PC-9 (cell line): ENCODE measurements around the gene SBF2. TPM values are rescaled to one million over a fixed set of nuclear protein-coding genes. Genes with fewer than 3 reads are reported as not detected.

Experiments used
- BruUV-seq: library from RNA; stranded (reverse); fragments of 400-500 nt; replicated peaks from 2 replicates; lab custom pipeline; 2021; lab: Mats Ljungman, UMichigan
- CTCF ChIA-PET: fragments of 300-600 bp; sonication (Branson Sonifier 250); formaldehyde crosslinking; loops from one replicate; lab custom pipeline; 2022; ENCODE audit warnings: antibody characterized with exemption; lab: Charles Lee
- POLR2A ChIA-PET: fragments of 300-600 bp; sonication (Branson Sonifier 250); formaldehyde crosslinking; loops from one replicate; lab custom pipeline; 2022; ENCODE audit warnings: antibody characterized with exemption; ENCODE audit not compliant: unreplicated experiment; lab: Charles Lee
- DNase-seq, 2 experiments: peaks; one replicate each; pipeline versions ENCODE4 v3.0.0 to v3.0.0-alpha.2; 2015 to 2022; ENCODE audit warnings: mixed read lengths in 1 of 2
- H2AFZ ChIP-seq: fragments of 200-600 bp; sonication (generic); 2 replicates; pipeline ENCODE4 v1.8.1; 2017; ENCODE audit warnings: antibody characterized with exemption
- H3F3A ChIP-seq: fragments of 200-600 bp; sonication (generic); 2 replicates; pipeline ENCODE4 v1.8.1; 2017; ENCODE audit warnings: antibody characterized with exemption, mild to moderate bottlenecking, low read depth; ENCODE audit not compliant: insufficient read depth
- H3K27ac ChIP-seq: fragments of 200-600 bp; sonication (generic); 2 replicates; pipeline ENCODE4 v1.6.1; 2016; ENCODE audit warnings: mixed run types
- H3K27me3 ChIP-seq: fragments of 200-600 bp; sonication (generic); 2 replicates; pipeline ENCODE4 v1.6.1; 2016; ENCODE audit warnings: low read depth, mixed run types; ENCODE audit not compliant: insufficient read depth
- H3K36me3 ChIP-seq: fragments of 200-600 bp; sonication (generic); 2 replicates; pipeline ENCODE4 v1.6.1; 2016; ENCODE audit warnings: low read depth, mixed run types
- H3K4me1 ChIP-seq: fragments of 200-600 bp; sonication (generic); replicated peaks from 2 replicates; pipeline ENCODE4 v1.6.1; 2016; ENCODE audit warnings: mixed run types; ENCODE audit not compliant: insufficient read depth
- H3K4me2 ChIP-seq: fragments of 200-600 bp; sonication (generic); 2 replicates; pipeline ENCODE4 v1.6.1; 2017; ENCODE audit warnings: mixed run types
- H3K4me3 ChIP-seq: fragments of 200-600 bp; sonication (generic); 2 replicates; pipeline ENCODE4 v1.6.1; 2016; ENCODE audit warnings: mixed run types
- H3K79me2 ChIP-seq: fragments of 200-600 bp; sonication (generic); 2 replicates; pipeline ENCODE4 v1.6.1; 2017; ENCODE audit warnings: low read depth, mixed run types
- H3K9me2 ChIP-seq: fragments of 200-600 bp; sonication (generic); 2 replicates; pipeline ENCODE4 v1.8.1; 2017; ENCODE audit warnings: mild to moderate bottlenecking; ENCODE audit not compliant: insufficient read depth
- H3K9me3 ChIP-seq: fragments of 200-600 bp; sonication (generic); 2 replicates; pipeline ENCODE4 v1.8.1; 2016; ENCODE audit warnings: low read depth; ENCODE audit not compliant: insufficient read depth
- H4K20me1 ChIP-seq: fragments of 200-600 bp; sonication (generic); 2 replicates; pipeline ENCODE4 v1.8.1; 2017; ENCODE audit not compliant: insufficient read depth
- EZH2 ChIP-seq: fragments of 200-600 bp; sonication (generic); IDR thresholded peaks from 2 replicates; pipeline ENCODE4 v1.8.0; 2017; ENCODE audit warnings: antibody characterized with exemption, low read depth
- intact Hi-C: fragments of 100-400 bp; cut with micrococcal nuclease; formaldehyde crosslinking; loops from one replicate; pipeline ENCODE4 v1.10.0; 2022; ENCODE audit not compliant: unreplicated experiment
- total RNA-seq: library from RNA; stranded (reverse); gene quantifications from 2 replicates; pipeline ENCODE4 v1.2.3, GENCODE V29; 2021
- TF ChIP-seq, protein P1 (sequence below): fragments of 200-600 bp; sonication (generic); conservative IDR thresholded peaks from 2 replicates; pipeline ENCODE4 v1.6.1; 2017; ENCODE audit warnings: mixed run types, antibody characterized with exemption, mild to moderate bottlenecking, moderate library complexity

SBF2 gene
- total RNA-seq, 1 experiment from 2014 or later = 18.6 TPM

GRCh38 chr11:10058356-10058755 lies 235.7 kb downstream of the SBF2 start:
- no peak for TF ChIP-seq EZH2
- TF ChIP-seq, protein P1, sequence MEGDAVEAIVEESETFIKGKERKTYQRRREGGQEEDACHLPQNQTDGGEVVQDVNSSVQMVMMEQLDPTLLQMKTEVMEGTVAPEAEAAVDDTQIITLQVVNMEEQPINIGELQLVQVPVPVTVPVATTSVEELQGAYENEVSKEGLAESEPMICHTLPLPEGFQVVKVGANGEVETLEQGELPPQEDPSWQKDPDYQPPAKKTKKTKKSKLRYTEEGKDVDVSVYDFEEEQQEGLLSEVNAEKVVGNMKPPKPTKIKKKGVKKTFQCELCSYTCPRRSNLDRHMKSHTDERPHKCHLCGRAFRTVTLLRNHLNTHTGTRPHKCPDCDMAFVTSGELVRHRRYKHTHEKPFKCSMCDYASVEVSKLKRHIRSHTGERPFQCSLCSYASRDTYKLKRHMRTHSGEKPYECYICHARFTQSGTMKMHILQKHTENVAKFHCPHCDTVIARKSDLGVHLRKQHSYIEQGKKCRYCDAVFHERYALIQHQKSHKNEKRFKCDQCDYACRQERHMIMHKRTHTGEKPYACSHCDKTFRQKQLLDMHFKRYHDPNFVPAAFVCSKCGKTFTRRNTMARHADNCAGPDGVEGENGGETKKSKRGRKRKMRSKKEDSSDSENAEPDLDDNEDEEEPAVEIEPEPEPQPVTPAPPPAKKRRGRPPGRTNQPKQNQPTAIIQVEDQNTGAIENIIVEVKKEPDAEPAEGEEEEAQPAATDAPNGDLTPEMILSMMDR = no peak
- intact Hi-C loops = no loop called here
- DNase-seq = no peak
- Histone ChIP-seq H4K20me1 (no peaks in the 10 kb centered on the region), H3F3A (no peaks in the 10 kb centered on the region), H3K4me3 (no peak overlapping the region), H3K79me2 (no peaks in the 10 kb centered on the region), H3K4me1 (no peaks in the 10 kb centered on the region), H3K36me3 (no peaks in the 10 kb centered on the region), H2AFZ (no peak overlapping the region), H3K9me2 (no peaks in the 10 kb centered on the region), H3K27ac (no peak overlapping the region), H3K4me2 (no peak overlapping the region), H3K9me3 (peaks cover 5% of the 10 kb centered on the region), H3K27me3 (no peaks in the 10 kb centered on the region)
- ChIA-PET POLR2A (no interaction called here), CTCF (no interaction called here)
- no TSS peak for BruUV-seq

DNA sequence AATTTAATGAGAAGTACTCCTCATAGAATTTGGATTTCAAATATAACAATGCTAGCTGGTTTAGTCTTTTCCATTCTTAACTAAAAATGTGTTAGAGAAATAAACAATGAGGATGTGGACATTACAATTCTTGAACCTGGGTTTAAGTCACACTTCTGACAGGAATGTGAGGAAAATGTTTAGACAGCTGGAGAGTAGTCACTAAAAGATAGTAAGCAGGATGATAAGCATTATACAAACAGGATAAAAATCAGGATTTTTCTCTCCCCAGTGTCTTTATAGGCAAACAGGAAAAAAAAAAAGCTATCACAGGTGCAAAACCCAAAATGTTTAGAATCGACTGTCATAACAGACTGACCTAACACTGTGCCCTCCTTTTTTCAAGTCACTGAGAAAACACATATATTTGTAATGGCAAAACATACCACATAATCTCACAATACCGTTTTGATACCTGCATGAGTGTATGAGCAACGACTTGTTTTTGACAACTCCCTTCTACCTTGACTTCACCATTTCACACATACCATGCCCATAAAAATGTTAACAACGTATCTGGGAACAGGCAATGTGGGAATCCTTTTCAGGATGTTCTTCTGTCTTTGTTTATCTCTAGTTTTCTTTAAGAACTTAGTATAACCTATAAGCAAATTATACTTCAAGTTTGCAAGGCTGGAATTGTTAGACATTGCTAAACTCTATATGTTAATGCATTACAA lies 242.0 kb downstream of the SBF2 start:
- H3K9me3 ChIP-seq = no peaks in the 10 kb centered on the region
- ChIA-PET POLR2A (no interaction called here), CTCF (no interaction called here)
- H3K4me3 ChIP-seq = no peak overlapping the region
- no peaks in the 10 kb centered on the region for H3K27me3 ChIP-seq
- H3K79me2 ChIP-seq = no peaks in the 10 kb centered on the region
- intact Hi-C loops = no loop called here
- H3F3A ChIP-seq = 0 out of 2 replicates have a peak, but pooled peaks cover 7% of the 10 kb centered on the region
- no peak overlapping the region for H3K4me2 ChIP-seq
- H3K27ac ChIP-seq = no peak overlapping the region
- TF ChIP-seq EZH2 = no peak
- TF ChIP-seq, protein P1 = no peak
- no peaks in the 10 kb centered on the region for H3K36me3 ChIP-seq
- peaks cover 16% of the 10 kb centered on the region for H3K4me1 ChIP-seq
- DNase-seq = no peak
- no peak overlapping the region for H2AFZ ChIP-seq
- no TSS peak for BruUV-seq
- no peaks in the 10 kb centered on the region for H4K20me1 ChIP-seq
- no peaks in the 10 kb centered on the region; the same call in 1 of the 2 replicates for H3K9me2 ChIP-seq

- no peak for TF ChIP-seq EZH2
- TF ChIP-seq, protein P1 = no peak
- H3K9me3 ChIP-seq = peaks cover under 1% of the 10 kb centered on the region; the same call in 1 of the 2 replicates
- peak in 1 of 2 experiments; percentile 82 for DNase-seq
- no TSS peak for BruUV-seq
- no peak overlapping the region for H3K4me3 ChIP-seq
- no peaks in the 10 kb centered on the region; the same call in 1 of the 2 replicates for H3K9me2 ChIP-seq
- peak overlapping the region; percentile 59 for H3K27ac ChIP-seq
- ChIA-PET CTCF (no interaction called here), POLR2A (interaction anchor here (0.7 kb wide), 1 partner anchor 13 kb away, joined by 5 read pairs; no protein-coding TSS in a partner anchor)
- intact Hi-C loops = no loop called here
- H3K36me3 ChIP-seq = no peaks in the 10 kb centered on the region
- H3K4me2 ChIP-seq = peak overlapping the region; percentile 28
- H4K20me1 ChIP-seq = no peaks in the 10 kb centered on the region
- 0 out of 2 replicates have a peak, but pooled peaks cover 7% of the 10 kb centered on the region for H3F3A ChIP-seq
- H2AFZ ChIP-seq = no peak overlapping the region
- no peaks in the 10 kb centered on the region for H3K79me2 ChIP-seq
- H3K27me3 ChIP-seq = no peaks in the 10 kb centered on the region
- peaks cover 16% of the 10 kb centered on the region for H3K4me1 ChIP-seq
Measured at GRCh38 chr11:10050561-10050960, 243.5 kb downstream of the SBF2 start.
